Suprapubic skin (tissue), 4 donors: ENCODE measurements around the gene MORN5. TPM values are rescaled to one million over a fixed set of nuclear protein-coding genes. Genes with fewer than 3 reads are reported as not detected.

Source experiments
- DNase-seq, 2 donors: peaks; one replicate each; pipeline ENCODE4 v3.0.0-alpha.2; 2019; ENCODE audit warnings: low spot score in 2 of 2
- H3K27ac ChIP-seq: fragments of 200-600 bp; sonication (generic); one replicate; pipeline ENCODE4 v1.5.1; 2019
- H3K27me3 ChIP-seq: fragments of 200-600 bp; sonication (generic); one replicate; pipeline ENCODE4 v1.5.1; 2019
- H3K36me3 ChIP-seq: fragments of 200-600 bp; sonication (generic); one replicate; pipeline ENCODE4 v1.5.1; 2019
- H3K4me1 ChIP-seq: fragments of 200-600 bp; sonication (generic); one replicate; pipeline ENCODE4 v1.5.1; 2019
- H3K4me3 ChIP-seq: fragments of 200-600 bp; sonication (generic); one replicate; pipeline ENCODE4 v1.5.1; 2019; ENCODE audit warnings: mild to moderate bottlenecking
- H3K9me3 ChIP-seq: fragments of 200-600 bp; sonication (generic); one replicate; pipeline ENCODE4 v1.5.1; 2019
- EP300 ChIP-seq: sonication (generic); formaldehyde crosslinking; IDR thresholded peaks from one replicate; pipeline ENCODE4 v1.6.1; 2017; ENCODE audit warnings: antibody characterized with exemption
- POLR2A ChIP-seq, 2 donors: fragments of 450-650 bp; IDR thresholded peaks; one replicate each; pipeline ENCODE4 v1.6.1; 2017; ENCODE audit warnings: antibody characterized with exemption in 2 of 2, mild to moderate bottlenecking in 2 of 2, moderate library complexity in 2 of 2
- POLR2AphosphoS5 ChIP-seq, 3 donors: sonication (generic); formaldehyde crosslinking; IDR thresholded peaks; one replicate each; pipeline ENCODE4 v1.6.1; 2017; ENCODE audit warnings: antibody characterized with exemption in 3 of 3
- WGBS: methylation state at CpG from one replicate; pipeline ENCODE4 v1.1.5; 2018; 5-methylcytosine and 5-hydroxymethylcytosine counted together
- total RNA-seq, 4 donors: library from RNA; depleted of rRNA; stranded (reverse); fragments of >200 nt; gene quantifications; one replicate each; pipeline ENCODE4 v1.1.0, GENCODE V29; 2016
- TF ChIP-seq, protein P1 (sequence below), 2 donors: fragments of 200-600 bp in 1 of 2; fragments of 450-650 bp in 1 of 2; sonication (generic) in 1 of 2; IDR thresholded peaks; one replicate each; pipeline ENCODE4 v1.5.1; 2016 to 2019; ENCODE audit warnings: antibody characterized with exemption in 2 of 2, mild to moderate bottlenecking in 1 of 2, moderate library complexity in 1 of 2

MORN5 gene
- total RNA-seq, 4 donors from 2014 or later: not detected

DNA sequence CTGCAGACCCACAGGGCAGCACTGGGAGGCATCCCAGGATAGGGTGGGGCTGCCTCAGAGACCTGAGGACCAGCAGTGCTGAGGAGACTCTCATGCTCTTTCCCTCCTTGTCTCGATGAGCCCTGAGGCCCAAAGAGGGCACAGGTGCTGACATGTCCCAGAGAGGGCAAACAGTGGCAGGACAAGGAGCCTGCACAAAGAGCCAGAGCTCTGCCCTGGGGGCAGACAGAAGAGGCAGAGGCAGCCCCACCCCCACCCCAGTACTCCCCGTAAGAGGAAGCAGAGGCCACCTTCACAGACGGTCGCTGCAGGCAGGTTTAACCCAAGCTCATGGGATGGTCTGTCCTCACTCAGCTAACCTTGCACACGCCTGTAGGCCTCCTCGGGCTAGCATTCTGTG lies 37.2 kb upstream of the MORN5 start:
- Histone ChIP-seq H3K4me1 (peaks cover 19% of the 10 kb centered on the region), H3K27me3 (peaks cover 29% of the 10 kb centered on the region), H3K4me3 (no peak overlapping the region), H3K9me3 (no peaks in the 10 kb centered on the region), H3K36me3 (no peaks in the 10 kb centered on the region), H3K27ac (no peak overlapping the region)
- no peak for DNase-seq
- WGBS: no CpG with 5 or more reads among the region's 6 CpGs
- TF ChIP-seq POLR2A (IDR thresholded peaks at IDR 0.05): no peak
- TF ChIP-seq, protein P1, sequence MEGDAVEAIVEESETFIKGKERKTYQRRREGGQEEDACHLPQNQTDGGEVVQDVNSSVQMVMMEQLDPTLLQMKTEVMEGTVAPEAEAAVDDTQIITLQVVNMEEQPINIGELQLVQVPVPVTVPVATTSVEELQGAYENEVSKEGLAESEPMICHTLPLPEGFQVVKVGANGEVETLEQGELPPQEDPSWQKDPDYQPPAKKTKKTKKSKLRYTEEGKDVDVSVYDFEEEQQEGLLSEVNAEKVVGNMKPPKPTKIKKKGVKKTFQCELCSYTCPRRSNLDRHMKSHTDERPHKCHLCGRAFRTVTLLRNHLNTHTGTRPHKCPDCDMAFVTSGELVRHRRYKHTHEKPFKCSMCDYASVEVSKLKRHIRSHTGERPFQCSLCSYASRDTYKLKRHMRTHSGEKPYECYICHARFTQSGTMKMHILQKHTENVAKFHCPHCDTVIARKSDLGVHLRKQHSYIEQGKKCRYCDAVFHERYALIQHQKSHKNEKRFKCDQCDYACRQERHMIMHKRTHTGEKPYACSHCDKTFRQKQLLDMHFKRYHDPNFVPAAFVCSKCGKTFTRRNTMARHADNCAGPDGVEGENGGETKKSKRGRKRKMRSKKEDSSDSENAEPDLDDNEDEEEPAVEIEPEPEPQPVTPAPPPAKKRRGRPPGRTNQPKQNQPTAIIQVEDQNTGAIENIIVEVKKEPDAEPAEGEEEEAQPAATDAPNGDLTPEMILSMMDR (IDR thresholded peaks at IDR 0.05): no peak
- TF ChIP-seq POLR2AphosphoS5 (IDR thresholded peaks at IDR 0.05): no peak
- TF ChIP-seq EP300: no peak

DNA sequence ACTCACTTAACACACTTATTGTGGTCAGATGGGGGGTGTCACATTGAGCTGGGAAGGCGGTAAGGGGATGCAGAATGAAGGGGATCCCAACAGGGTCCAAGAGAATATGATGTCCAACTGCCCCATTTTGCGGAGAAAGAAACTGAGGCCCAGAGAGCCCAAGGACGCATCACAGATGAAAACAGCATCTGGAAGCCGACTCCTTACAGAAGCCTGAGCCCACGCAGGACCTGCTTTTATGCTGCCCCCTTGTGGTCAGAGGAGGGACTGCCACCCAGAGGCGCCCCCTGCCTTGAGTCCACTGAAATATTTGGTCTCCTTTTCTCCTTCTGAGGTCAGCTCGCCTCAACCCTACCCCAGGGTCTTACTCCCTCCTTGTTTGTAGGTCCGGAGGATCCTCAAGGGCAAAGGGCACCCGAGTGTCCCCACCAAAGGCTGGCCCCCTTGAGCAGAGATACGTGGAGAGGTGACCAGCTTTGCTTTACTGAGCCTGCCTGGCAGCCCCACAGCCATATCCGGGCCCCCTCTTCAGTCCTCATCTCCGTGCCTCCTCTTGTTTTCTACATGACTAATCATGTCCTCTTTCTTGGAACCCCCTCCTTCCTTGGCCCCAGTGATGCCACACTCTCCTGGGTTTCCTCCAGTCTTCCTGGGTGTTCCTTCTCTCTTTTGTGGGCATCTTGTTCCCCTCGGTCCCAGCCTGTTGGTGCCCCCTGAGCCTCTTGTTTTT lies 36.6 kb upstream of the MORN5 start:
- no peaks in the 10 kb centered on the region for H3K9me3 ChIP-seq
- no peak overlapping the region for H3K27ac ChIP-seq
- WGBS: 30% methylated on average over 13 of the region's 13 CpGs
- no peaks in the 10 kb centered on the region for H3K36me3 ChIP-seq
- H3K4me3 ChIP-seq: no peak overlapping the region
- TF ChIP-seq POLR2AphosphoS5 (IDR thresholded peaks at IDR 0.05): no peak
- no peak for TF ChIP-seq EP300
- no peak for TF ChIP-seq POLR2A (IDR thresholded peaks at IDR 0.05)
- TF ChIP-seq, protein P1 (IDR thresholded peaks at IDR 0.05): peak; percentile 86 to 96
- H3K4me1 ChIP-seq: peaks cover 19% of the 10 kb centered on the region
- peaks cover 33% of the 10 kb centered on the region for H3K27me3 ChIP-seq
- DNase-seq: no peak

DNA sequence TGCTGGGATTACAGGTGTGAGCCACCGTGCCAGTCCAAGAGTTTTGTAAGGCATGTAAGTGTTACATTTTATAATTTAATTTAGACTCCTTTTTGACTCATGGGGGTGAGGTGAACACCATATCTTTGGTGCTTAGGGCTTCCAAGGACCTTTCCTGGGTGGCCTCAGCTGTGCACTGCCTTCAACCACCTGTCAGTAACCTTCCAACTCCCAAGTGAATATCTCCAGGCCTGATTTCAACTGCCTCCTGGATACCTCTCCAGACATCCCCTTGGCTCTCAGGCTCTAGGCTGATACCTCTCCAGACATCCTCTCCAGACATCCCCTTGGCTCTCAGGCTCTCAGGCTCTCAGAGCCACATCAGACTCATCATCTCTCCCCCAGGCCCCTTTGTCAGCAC lies 35.7 kb upstream of the MORN5 start:
- H3K27ac ChIP-seq: no peak overlapping the region
- peaks cover 33% of the 10 kb centered on the region for H3K27me3 ChIP-seq
- H3K9me3 ChIP-seq: no peaks in the 10 kb centered on the region
- TF ChIP-seq POLR2AphosphoS5 (IDR thresholded peaks at IDR 0.05): no peak
- no peak for TF ChIP-seq POLR2A (IDR thresholded peaks at IDR 0.05)
- H3K4me1 ChIP-seq: peaks cover 19% of the 10 kb centered on the region
- no peaks in the 10 kb centered on the region for H3K36me3 ChIP-seq
- DNase-seq: no peak
- H3K4me3 ChIP-seq: no peak overlapping the region
- 100% methylated on average over 1 of the region's 1 CpG for WGBS

DNA sequence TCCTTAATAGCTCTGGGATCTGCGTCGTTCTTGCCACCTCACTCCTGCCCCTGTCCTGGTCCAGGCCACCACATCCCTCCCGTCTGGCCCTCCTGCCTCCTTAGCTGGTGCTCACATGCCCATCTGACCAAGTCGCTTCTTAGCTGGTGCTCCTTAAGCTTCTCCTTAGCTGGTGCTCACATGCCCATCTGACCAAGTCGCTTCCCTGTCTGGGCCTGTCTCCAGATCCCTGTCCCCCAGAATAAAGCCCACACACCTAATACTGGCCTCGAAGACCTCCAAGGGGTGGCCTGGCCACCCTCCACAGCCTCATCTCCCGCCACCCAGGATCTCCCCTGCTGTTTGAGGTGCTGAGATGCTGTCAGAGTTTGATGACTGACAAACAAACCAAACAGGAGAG lies 35.2 kb upstream of the MORN5 start:
- Histone ChIP-seq H3K4me3 (no peak overlapping the region), H3K4me1 (peaks cover 19% of the 10 kb centered on the region), H3K27me3 (peaks cover 33% of the 10 kb centered on the region), H3K27ac (no peak overlapping the region), H3K36me3 (no peaks in the 10 kb centered on the region), H3K9me3 (no peaks in the 10 kb centered on the region)
- TF ChIP-seq EP300 (no peak), POLR2A (IDR thresholded peaks at IDR 0.05) (no peak), POLR2AphosphoS5 (IDR thresholded peaks at IDR 0.05) (no peak)
- TF ChIP-seq, protein P1 (IDR thresholded peaks at IDR 0.05): no peak
- WGBS: 72% methylated on average over 7 of the region's 7 CpGs
- DNase-seq: no peak

DNA sequence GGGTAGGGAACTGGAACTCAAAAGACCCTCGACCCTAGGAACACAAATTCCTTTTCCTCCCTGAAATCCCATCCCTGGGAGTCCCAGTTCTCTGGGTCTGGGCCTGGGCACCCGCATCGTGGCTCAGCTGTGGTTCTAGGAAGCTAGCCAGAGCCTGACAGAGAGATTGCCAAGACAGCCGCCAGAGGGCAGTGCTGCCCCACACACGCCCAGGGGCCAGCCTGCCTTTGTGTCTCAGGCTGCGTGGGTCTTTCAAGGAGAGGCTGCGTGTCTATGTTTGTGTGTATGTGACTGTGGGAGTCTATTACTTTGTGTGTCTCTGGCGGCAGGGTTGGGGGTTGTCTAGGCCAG lies 34.6 kb upstream of the MORN5 start:
- TF ChIP-seq EP300 (no peak), POLR2AphosphoS5 (IDR thresholded peaks at IDR 0.05) (no peak), POLR2A (IDR thresholded peaks at IDR 0.05) (no peak)
- TF ChIP-seq, protein P1 (IDR thresholded peaks at IDR 0.05): peak; percentile 82 to 92
- WGBS: 1% methylated on average over 8 of the region's 8 CpGs
- H3K4me1 ChIP-seq: peaks cover 19% of the 10 kb centered on the region
- H3K27ac ChIP-seq: no peak overlapping the region
- no peaks in the 10 kb centered on the region for H3K36me3 ChIP-seq
- no peak overlapping the region for H3K4me3 ChIP-seq
- no peak for DNase-seq
- H3K27me3 ChIP-seq: peaks cover 33% of the 10 kb centered on the region
- H3K9me3 ChIP-seq: no peaks in the 10 kb centered on the region
